Measurements from ENCODE around the gene CRYBA2. TPM values are rescaled to one million over a fixed set of nuclear protein-coding genes. Genes with fewer than 3 reads are reported as not detected.

CRYBA2 gene
- total RNA-seq, 1 donor from 2014 or later = 77.3 TPM

GRCh38 chr2:218979846-218980734, 13.1 kb downstream of the CRYBA2 start:
- Mint-ChIP-seq H3K4me1 (ENCODE audit: unreplicated experiment) (peaks cover 3% of the 10 kb centered on the region), H3K27ac (peak overlapping the region; percentile 16), H3K9me3 (no peaks in the 10 kb centered on the region), H3K27me3 (peaks cover 90% of the 10 kb centered on the region), H3K4me3 (peak overlapping the region; percentile 70), H3K36me3 (no peaks in the 10 kb centered on the region)
- DNase-seq (ENCODE audit: extremely low spot score, unreplicated experiment) = peak; percentile 92
- TF ChIP-seq CTCF (conservative IDR thresholded peaks at IDR 0.05) = peak; percentile 99

DNA sequence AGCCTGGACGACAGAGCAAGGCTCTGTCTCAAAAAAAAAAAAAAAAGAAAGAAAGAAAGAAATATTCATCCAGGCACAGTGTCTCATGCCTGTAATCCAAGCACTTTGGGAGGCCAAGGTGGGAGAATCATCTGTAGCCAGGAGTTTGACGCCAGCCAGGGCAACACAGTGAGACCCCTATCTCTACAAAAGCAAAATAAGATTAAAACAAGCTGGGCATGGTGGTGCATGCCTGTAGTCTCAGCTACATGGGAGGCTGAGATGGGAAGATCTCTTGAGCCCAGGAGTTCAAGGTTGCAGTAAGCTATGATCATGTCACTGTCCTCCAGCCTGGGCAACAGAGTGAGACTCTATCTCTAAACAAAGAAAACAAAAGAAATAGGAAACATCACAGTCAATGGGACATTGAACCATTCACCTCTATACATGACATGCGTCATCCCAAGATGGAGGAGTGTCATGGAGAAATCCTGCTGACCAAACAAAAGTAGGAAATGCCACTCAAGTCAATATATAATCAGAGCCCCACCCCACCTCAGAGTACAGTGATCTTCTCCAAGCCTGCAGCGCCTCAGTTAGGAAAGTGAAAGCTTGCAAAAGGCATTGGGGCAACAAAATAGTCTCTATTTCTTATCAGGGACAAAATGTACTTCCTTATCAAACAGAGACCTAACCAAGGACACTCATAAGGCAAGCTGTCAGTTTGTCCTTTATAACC, 18.0 kb downstream of the CRYBA2 start:
- Mint-ChIP-seq H3K9me3 (no peaks in the 10 kb centered on the region), H3K4me3 (no peak overlapping the region), H3K36me3 (no peaks in the 10 kb centered on the region)

GRCh38 chr2:218970894-218971293, 22.3 kb downstream of the CRYBA2 start:
- Mint-ChIP-seq H3K9me3 (no peaks in the 10 kb centered on the region), H3K27me3 (peaks cover 77% of the 10 kb centered on the region), H3K4me3 (no peak overlapping the region), H3K27ac (no peak overlapping the region), H3K4me1 (ENCODE audit: unreplicated experiment) (no peaks in the 10 kb centered on the region), H3K36me3 (no peaks in the 10 kb centered on the region)
- TF ChIP-seq CTCF (conservative IDR thresholded peaks at IDR 0.05) = no peak
- DNase-seq (ENCODE audit: extremely low spot score, unreplicated experiment) = no peak

More for the DNA sequence above, 18.0 kb downstream of the CRYBA2 start:
- Mint-ChIP-seq H3K27ac (no peak overlapping the region), H3K4me1 (ENCODE audit: unreplicated experiment) (no peaks in the 10 kb centered on the region), H3K27me3 (peaks cover 86% of the 10 kb centered on the region)
- TF ChIP-seq CTCF (conservative IDR thresholded peaks at IDR 0.05) = no peak
- DNase-seq (ENCODE audit: extremely low spot score, unreplicated experiment) = no peak

GRCh38 chr2:218964041-218964771, 29.0 kb downstream of the CRYBA2 start:
- H3K4me3 Mint-ChIP-seq = peak overlapping the region; percentile 83
- TF ChIP-seq CTCF (conservative IDR thresholded peaks at IDR 0.05) = no peak
- peaks cover 18% of the 10 kb centered on the region for H3K4me1 Mint-ChIP-seq (ENCODE audit: unreplicated experiment)
- H3K27ac Mint-ChIP-seq = peak overlapping the region; percentile 81
- DNase-seq (ENCODE audit: extremely low spot score, unreplicated experiment) = no peak
- peaks cover 77% of the 10 kb centered on the region for H3K27me3 Mint-ChIP-seq
- H3K9me3 Mint-ChIP-seq = no peaks in the 10 kb centered on the region
- H3K36me3 Mint-ChIP-seq = no peaks in the 10 kb centered on the region

- no peaks in the 10 kb centered on the region for H3K36me3 Mint-ChIP-seq
- H3K27me3 Mint-ChIP-seq = peaks cover 79% of the 10 kb centered on the region
- peak overlapping the region; percentile 81 for H3K27ac Mint-ChIP-seq
- H3K4me1 Mint-ChIP-seq (ENCODE audit: unreplicated experiment) = peaks cover 18% of the 10 kb centered on the region
- no peak for DNase-seq (ENCODE audit: extremely low spot score, unreplicated experiment)
- no peak for TF ChIP-seq CTCF (conservative IDR thresholded peaks at IDR 0.05)
- peak overlapping the region; percentile 83 for H3K4me3 Mint-ChIP-seq
- no peaks in the 10 kb centered on the region for H3K9me3 Mint-ChIP-seq
Measured at GRCh38 chr2:218963601-218964000, 29.6 kb downstream of the CRYBA2 start.

Data from type B pancreatic cell (in vitro differentiated cells).